Bone marrow (tissue), 2 donors: ENCODE results near the gene SLC41A3.

Experiments used
- DNase-seq, 2 donors: peaks; one replicate each; lab custom pipeline; 2025; lab: John Stamatoyannopoulos, UW

SLC41A3 gene

DNA sequence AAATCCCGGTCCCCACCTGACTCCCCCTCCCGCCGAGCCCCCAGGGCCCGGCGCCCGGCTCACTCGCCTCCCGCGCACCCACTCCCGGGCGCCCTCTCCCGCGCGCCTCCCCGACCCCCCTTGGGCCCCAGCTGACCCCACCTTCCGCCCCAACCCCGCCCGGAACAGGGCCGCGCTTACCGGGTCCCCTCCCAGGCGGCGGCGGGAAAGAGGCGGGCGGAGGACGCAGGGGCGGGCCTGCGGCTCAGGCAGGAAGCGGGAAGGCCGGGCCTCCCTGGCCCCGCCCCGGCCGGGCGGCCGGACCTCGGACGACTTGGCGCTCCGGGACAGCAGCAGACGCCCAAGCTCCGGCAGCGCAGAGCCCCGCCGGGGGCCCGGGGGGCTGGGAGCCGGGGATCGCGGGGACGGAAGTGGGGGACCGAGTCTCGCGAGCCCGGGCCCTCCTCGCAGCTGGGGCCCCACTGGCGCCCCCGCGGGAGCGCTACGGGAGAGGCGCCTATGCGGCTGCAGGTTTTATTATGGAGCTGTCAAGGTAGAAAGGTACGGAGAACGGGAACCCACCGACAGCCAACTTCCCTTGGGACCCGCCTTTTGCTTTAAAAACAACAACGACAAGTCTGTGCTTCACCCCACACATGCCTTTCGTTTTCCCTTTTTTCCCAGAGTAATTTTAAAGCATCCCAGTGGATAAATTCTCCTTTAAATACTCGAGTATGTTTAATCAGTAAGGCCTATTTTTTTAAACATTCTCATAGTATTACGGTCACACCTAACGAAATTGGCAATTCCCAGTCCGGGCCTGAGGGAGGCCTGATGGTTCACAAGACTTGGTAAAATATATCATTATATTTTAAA lies at the start of gene SLC41A3:
Gene SLC41A3 (minus strand): TSS at position 212 of the 855 bp plus-strand sequence. CDS start 15,905 bp downstream, outside the sequence.
- DNase-seq = peak; percentile 55 to 70

DNA sequence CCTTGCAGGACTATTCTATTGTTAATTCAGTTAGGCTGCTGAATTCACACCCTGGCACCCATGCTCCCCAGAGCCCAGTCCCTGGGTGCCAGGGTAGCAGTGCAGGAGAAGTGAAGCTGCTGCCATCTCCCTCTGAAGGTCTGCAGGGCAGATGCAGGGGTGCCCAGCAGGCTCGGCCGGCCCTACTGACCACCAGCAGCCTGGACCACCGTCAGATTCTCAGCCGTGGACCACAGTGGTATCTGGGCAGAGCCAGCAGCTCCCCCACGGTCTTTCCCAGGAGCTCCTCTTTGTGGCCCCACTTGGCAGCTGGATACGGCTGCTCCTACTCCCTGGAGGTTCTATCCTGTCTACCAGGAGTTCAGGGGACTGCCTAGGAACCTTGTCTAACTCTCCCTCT lies 49.7 kb upstream of the SLC41A3 start:
- DNase-seq = no peak

GRCh38 chr3:126132751-126133511 lies 49.0 kb upstream of the SLC41A3 start:
- DNase-seq = no peak

GRCh38 chr3:126131881-126132750 lies 48.2 kb upstream of the SLC41A3 start:
- no peak for DNase-seq

DNA sequence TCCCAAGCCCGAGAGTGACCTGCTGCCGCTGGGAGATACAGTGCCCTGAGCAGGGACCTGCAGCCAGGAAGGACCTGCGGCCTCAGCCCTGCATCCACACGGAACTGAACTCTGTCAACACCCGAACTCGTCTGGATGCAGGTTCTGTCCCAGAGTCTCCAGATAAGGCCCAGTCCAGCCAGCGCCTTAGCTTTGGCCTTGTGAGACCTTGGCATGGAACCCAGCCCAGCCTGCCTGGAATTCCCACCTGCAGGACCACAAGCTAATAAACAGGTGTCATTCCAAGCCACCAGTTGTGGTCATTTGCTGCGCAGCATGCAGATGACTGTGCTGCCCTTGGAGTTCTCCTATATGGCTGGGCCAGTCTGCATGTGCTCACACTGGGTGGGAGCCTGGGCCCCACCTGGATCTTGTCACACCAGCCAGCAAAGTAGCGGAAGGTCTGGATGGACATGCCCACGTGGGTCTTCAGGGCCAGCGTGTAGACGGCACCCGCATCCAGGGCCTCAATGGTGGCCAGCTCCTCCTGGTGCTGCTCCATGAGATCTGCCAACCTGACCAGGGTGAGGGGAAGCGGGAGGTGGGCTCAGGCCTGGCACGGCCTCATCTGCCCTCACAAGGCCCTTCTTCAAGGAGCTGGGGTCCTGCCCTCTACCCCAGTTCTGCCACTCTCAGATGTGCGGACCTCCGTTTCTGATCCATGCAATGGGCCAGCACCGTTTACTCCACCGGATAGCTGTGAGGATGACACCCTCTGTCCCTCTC lies 47.2 kb upstream of the SLC41A3 start:
- no peak for DNase-seq

DNA sequence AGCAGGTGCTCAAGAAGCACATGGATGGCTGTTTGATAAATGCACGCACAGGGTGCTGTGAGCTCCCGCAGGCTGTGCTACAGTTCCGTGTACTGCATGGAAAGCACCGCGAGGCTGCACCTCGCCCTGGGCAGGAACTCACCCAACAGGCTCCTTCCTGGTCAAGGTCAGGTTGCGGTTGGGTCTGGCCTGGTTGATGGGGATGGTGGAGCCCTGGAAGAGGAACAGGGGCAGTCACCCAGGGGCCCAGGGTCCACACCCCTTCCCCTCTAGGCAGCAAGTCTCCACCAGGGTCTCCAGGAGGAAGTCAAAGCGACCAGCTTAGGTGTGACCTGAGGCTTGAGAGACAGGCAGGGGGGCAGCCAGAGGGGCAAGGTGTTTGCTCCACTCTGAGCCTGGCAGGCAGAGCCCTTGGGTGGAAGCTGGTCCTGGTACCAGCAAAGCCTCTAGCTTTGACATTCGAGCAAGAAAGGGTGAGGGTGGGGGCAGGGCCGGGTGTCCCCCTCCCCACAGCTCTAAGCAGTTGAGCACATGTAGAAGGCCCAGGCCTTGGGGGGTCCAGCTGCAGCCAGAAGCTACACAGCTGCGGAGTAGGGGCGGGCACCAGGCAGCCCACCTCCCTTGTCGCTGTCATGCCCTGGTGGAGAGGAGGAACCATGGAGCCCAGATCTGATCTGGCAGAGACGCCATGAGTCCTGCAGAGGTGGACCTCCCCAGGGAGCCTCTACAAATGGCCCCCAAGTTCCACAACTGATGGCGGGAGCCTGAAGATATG lies 46.3 kb upstream of the SLC41A3 start:
- DNase-seq = no peak

GRCh38 chr3:126129398-126129891 lies 45.5 kb upstream of the SLC41A3 start:
- DNase-seq = no peak

DNA sequence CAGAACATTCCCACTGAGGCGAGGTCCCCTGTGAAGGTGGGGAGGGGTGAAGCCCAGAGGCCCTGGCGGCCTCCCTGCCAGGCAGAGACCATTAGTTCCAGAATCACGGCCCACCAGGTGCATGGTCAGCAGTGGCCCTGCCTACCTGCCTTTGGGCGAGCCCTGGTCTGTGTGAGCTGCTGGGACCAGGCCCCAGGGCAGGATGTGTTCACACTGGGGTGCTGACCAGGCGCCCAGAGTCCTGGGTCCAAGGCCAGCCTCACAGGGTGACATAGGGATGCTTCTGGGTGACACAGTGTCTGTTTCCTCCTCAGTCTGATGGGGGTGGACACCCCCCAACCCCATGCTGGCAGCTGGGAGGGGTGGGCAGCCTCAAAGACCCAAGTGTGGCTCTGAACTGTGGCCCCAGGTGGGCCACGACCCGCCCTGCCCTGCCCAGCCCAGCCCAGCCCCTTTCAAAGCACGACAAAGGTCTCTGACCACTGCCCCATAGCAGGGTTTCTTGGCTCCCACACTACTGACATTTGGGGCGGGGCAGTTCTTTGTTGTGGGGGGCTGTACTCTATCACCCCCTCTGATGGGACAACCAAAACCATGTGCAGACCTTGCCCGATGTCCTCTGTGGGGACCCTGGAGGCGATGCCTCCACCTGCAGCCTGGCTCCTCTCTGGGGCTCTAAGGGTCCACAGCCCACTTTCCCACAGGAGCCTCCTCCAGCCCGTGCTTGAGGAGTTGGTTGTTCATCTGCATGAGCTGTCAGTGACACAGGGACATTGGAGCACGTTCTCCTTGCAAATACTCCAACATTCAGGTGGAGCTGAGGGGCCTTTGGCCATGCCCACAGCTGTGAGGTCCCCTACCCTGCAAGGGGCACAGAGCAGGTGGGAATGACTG lies 44.8 kb upstream of the SLC41A3 start:
- DNase-seq = no peak

- DNase-seq = no peak
Measured at GRCh38 chr3:126127904-126128303, 44.0 kb upstream of the SLC41A3 start.

DNA sequence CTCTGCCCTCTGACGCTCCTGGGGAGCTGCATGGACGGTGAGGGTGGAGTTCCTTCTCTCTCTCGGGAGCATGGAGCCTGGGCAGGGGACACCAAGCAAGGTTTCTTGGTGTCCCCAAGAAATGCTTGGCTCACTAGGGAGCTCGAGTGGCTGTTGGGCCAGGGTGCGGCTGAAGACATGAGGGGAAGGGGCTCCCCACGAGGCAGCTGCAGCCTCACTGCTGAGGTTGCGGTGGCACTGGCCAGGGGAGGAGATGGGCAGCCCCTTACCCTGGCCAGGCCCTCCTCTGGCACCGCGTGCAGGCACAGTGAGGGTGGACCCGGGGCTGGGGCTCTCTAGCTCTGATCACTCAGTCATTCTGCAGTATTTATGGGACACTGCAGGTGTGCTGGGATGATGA lies 43.5 kb upstream of the SLC41A3 start:
- DNase-seq = no peak

DNA sequence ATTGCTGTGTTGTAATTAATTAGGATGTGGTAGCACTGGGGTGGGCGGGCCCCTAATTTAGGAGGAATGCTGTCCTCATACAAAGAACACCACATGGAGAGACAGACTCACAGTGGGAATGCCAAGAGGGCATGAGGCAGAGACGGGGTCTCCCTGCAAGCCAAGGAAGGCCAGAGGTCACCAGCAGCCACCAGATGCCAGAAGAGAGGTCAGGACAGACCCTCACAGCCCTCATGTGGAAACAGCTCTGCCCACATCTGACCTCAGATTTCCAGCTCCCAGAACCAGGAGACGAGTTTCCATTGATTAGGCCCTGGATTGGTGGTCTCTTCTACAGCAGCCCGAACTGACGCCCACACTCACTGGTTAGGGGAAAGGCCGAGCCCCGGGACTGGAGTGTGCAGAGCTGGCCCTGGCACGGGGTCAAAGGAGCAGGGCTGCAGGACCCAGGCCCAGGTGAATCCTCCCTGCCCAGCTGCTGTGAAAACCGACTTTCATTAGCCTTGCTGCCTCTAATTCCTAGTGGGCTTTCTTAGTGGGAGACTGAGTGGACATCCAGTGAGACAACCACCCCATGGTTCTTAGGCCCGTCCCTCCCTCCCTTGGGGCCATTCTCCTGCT lies 43.0 kb upstream of the SLC41A3 start:
- no peak for DNase-seq

DNA sequence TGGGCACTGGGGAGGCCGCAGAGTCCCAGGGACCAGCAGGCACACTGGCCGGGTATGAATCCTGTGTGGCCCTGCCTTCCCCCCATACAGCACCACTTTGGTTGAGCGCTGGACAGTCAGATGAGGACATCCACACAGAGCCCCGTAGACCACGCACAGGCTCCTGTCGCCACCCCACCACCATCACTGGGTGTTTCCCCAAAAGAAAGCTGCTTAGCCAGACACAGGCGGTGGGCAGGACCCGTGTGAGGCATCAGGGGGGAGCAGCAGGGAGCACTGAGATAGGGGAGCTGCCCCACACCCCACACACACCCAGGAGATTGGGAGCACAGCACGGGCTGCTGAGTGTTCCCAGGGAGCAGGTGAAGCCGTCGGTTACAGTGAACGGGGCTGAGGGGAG lies 42.4 kb upstream of the SLC41A3 start:
- DNase-seq = no peak

- DNase-seq = no peak
Measured at GRCh38 chr3:126125781-126126251, 41.9 kb upstream of the SLC41A3 start.

GRCh38 chr3:126125341-126125740 lies 41.4 kb upstream of the SLC41A3 start:
- no peak for DNase-seq

- no peak for DNase-seq
Measured at GRCh38 chr3:126124896-126125295, 41.0 kb upstream of the SLC41A3 start.

DNA sequence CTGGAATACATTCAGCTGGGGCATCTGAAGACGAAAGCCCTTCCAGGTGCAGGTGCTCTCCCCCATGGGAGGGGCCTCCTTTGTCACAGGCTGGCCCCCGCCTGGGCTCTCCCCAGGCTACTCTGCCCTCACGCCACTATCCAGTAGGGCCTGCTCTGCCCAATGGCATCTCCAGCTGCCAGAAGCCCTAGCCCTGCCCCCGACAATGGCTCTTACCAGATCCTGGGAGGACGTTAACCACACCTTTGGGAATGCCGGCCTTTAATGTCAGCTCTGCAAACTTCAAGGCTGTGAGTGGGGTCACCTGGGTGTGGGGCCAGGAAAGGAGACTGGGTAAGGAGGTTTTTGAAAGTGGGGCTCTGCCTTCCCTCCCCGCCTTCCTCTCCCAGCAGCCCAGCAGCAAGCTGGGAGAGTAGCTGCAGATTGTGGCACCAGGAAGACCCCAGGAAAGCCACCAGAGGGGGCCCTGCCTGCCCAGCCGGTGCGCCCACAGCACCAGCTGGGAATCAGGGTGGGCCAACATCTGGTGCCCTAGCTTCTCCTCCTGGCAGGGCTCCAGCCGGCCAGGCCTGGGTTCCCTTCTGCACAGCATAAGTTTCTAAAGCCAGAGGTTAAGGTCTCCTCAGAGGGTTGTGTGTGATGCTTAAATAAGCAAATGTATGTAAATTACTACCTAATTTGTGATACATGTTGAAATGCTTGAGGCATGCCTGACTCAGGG lies 40.4 kb upstream of the SLC41A3 start:
- no peak for DNase-seq

GRCh38 chr3:126121632-126122031 lies 37.7 kb upstream of the SLC41A3 start:
- DNase-seq = no peak

- no peak for DNase-seq
Measured at GRCh38 chr3:126121074-126121473, 37.1 kb upstream of the SLC41A3 start.
